Activated effector memory CD4-positive, alpha-beta T cell treated with anti-CD3 and anti-CD28 coated beads, Interleukin-2, amount 50 U/mL, for 16 hours (primary cell): ENCODE measurements around the gene SAMD3.
A peak's percentile ranks its signal among the peaks of the same experiment; 100 is the strongest.
"Not testable (repeated sequence)": the region's sequence is repeated elsewhere in the genome, so short reads cannot be mapped to it uniquely, and the experiment has no call there.

ENCODE experiments used
- DNase-seq: peaks from one replicate; pipeline ENCODE4 v3.0.0-alpha.2; 2020

SAMD3 gene

DNA sequence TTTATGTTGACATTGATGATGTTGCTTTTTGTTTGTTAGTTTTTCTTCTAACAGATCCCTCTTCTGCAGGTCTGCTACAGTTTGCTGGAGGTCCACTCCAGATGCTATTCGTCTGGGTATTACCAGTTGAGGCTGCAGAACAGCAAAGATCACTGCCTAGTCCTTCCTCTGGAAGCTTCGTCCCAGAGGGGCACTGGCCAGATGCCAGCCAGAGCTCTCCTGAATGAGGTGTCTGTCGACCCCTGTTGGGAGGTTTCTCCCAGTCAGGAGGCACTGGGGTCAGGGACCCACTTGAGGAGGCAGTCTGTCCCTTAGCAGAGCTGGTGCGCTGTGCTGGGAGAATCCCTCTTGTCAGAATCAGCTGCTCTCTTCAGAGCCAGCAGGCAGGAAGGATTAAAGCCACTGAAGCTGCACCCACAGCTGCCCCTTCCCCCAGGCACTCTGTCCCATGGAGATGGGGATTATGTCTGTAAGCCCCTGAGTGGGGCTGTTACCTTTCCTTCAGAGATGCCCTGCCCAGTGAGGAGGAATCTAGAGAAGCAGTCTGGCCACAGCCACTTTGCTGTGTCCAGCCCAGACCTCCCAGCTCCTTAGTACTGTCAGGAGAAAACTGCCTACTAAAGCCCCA is 49.3 kb downstream of the SAMD3 start:
- not testable (repeated sequence) for DNase-seq

- not testable (repeated sequence) for DNase-seq
These were observed 52.6 kb downstream of the SAMD3 start for GRCh38 chr6:130170160-130170559.

DNA sequence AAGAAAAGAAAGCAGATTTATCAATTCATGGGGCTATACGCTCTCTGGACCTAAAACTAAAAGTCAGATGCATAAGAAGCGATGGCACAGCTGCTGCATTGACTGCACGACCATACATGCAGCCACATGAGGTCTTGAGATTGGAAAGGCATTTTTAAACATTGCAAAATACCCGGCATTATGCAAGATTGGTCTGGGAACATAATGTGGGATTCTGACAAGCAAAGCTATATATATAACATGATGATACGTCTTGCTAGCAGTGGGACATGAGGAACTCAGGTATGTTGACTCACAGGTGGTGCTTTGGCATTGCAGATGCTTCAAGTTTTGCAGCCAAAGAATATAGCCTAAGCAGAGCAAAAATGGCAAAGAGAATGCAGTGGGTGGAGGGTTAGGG is 55.1 kb downstream of the SAMD3 start:
- no peak for DNase-seq

DNA sequence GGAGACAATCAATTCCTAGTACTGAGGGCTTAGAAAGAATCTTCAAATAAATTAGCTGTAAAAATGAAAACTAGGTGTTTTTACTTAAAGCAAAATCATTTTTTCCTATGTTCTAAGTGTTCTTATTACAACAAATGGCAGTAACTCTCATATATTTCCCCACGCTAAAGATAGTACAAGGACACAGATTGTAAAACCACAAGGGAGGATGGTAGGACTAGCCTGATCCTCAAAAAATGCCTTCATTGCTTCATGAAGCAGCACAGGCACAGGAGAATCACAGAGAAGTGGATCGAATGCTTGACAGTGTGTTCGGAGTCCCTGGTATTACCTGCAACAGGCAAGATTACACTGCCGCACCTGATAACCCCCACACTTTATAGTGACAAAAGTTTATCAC is 58.5 kb downstream of the SAMD3 start:
- no peak for DNase-seq

DNA sequence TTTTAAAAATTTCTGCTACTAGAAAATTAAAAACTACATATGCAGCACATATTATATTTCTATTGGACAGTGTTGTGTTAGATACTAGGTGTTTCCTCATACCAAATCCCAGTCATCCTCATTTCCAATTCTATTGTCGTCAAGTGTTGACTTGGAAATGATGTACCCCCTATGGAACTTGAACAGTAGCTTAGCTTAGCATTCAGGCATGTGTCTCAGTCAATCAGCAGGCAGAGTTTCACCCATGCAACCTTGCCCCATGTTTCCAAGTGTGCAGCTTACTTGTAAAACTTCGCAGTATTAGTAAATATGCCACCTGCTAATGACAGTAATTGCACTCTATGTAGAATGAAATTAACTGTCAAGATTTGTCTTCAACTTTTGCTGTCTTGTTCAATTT is 59.5 kb downstream of the SAMD3 start:
- no peak for DNase-seq

DNA sequence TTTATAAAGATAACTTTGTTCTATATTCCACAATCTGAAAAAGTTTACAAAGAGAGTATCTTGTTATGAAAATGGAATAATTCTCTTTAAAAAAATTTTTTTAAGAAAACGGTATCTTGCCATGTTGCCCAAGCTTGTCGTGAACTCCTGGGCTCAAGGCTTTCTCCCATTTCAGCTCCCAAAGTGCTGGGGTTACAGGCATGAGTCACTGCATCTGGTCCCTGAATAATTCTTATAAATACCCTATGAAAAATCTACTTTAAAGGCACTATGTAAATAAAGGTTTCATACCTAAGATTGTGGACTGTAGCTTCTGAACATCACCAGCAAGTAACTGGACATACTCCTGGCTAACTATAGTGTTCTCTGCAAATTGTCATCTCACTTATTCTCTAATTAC is 60.3 kb downstream of the SAMD3 start:
- no peak for DNase-seq

GRCh38 chr6:130161683-130162404 is 60.9 kb downstream of the SAMD3 start:
- no peak for DNase-seq

DNA sequence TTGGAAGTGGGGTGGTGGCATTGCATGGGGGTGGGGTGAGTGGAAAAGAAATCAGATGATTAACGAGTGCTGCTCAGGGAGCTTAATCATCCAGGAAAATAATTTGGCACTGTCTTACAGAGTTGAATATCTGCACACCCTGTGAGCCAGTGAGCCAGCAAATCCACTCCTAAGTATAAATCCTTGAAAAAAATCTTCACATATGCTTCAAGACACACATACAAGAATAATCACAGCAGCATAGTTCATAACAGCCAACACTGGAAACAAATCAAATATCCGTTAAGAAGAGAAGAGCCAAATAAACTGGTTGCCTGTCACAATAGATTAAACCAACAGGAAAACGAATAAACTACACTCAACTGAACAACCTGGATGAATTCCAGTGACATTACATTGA is 62.8 kb downstream of the SAMD3 start:
- DNase-seq: no peak

DNA sequence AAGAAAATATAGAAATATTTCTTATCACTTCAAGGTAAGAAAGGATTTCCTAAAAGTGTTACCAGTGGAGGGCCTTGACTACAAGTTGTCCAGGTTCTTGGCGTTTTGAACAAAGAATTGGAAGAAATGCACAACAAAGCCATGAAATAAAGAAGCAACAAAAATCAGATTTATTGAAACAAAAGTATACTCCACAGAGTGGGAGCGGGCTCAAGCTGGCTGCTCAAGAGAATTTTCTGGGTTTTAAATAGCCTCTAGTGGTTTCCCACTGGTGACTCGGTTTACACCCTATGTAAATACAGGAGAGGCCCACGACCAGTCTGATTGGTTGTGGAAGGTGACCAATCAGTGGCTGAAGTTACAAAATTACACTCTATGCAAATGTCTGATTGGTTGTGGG is 64.2 kb downstream of the SAMD3 start:
- no peak for DNase-seq

DNA sequence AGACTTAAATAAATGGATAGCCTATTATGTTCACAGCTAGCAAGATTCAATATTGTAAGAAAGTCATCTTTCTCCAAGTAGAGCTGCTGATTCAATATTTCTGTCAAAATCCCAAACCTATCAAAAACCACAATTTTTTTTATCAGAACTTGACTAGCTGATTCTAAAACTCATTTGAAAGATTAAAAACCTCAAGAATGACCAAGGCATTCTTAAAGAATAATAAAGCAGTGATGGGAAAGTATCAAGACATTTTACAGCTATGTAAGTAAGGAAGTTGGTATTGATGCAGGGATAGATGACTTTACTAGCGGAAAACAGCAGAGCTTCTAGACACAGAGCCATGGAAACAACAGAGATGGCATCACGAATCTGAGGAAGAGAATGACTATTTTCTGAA is 64.7 kb downstream of the SAMD3 start:
- no peak for DNase-seq

DNA sequence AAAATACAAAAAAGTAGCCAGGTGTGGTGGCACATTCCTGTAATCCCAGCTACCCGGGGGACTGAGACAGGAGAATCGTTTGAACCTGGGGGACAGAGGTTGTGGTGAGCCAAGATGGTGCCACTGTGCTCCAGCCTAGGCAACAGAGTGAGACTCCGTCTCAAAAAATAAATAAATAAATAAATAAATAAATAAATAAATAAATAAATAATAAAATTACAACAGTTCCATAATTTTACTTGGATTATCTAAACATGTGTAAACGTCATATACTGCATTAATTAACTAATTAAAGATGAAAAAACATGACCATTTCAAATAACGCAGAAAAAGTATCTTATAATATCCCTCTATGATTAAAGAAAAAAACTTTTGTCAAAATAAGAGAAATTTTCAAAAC is 65.8 kb downstream of the SAMD3 start:
- no peak for DNase-seq

- DNase-seq: no peak
These were observed 69.7 kb downstream of the SAMD3 start for GRCh38 chr6:130152908-130153510.

- DNase-seq: no peak
These were observed 71.8 kb downstream of the SAMD3 start for GRCh38 chr6:130150906-130151305.

- not testable (repeated sequence) for DNase-seq
These were observed 73.7 kb downstream of the SAMD3 start for GRCh38 chr6:130149016-130149415.

GRCh38 chr6:130148181-130148580 is 74.6 kb downstream of the SAMD3 start:
- DNase-seq: no peak

DNA sequence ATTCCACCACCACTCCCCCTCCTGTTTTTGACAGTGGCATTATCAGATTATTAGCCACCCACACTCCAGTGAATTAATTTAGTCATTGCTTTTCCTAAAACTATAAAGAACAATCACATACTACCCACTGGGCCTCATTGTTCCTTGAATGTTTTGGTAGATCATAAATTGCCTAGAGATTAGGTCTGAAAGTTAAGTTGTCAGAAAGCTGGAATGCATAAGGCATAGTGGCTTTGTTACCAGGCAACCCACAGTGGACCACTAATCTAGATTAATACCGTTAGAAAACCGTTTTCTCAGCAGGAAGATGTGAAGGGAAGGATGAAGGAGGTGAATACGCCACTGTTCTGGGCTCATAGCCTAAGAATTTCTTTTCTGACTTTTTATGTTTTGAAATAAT is 75.6 kb downstream of the SAMD3 start:
- no peak for DNase-seq

- no peak for DNase-seq
These were observed 79.0 kb downstream of the SAMD3 start for GRCh38 chr6:130143709-130144108.

DNA sequence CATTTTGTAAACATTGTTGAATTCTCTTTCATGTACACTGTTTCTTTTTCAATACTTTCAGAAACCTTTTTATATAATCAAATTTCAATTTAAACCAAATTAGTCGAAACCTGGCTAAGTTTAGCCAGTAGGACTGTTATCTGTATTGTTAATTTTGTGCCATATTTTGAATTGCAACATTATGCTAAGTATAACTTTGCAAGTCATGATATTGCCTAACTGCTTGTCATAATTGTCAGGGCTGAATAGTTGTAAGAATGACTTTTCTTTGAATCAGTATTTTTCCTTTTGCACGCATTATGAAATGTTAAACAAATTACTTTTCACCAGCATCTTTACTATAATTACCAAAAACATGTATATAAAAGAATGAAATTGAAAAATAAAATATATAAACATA is 82.7 kb downstream of the SAMD3 start:
- no peak for DNase-seq

GRCh38 chr6:130138909-130139242 is 83.9 kb downstream of the SAMD3 start:
- no peak for DNase-seq

DNA sequence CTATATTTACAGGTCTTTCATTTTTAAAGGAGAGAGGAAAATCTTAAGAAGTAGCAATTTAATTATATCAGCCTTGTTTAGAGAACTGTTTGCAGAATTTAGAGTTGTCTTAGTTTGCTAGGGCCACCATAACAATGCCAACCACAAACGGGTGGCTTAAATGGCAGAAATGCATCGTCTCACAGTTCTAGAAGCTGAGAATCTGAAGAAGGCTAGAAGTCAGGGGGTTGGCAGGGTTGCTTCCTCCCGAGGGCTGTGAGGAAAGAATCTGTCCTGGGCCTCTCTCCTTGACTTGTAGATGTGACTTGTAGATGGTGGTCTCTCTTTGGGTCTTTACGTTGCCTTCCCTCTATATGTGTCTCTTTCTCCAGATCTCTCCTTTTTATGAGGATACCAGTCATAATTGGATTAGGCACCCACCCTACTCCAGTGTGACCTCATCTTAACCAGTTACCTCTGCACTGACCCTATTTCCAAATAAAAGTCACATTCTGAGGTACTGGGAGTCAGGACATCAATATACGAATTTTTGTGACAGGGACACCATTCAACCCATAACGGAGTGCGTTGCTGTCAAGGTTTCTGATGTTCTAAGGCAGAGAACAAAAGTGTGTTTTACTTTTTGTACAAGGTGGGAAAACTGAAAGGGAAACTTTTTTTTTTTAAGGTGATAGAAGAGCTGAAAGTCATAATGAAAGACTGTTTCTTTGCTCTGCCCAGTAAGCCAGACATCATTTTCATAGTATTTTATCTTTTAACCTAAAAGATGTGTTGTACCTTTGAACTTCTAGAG is 84.4 kb downstream of the SAMD3 start:
- no peak for DNase-seq

- no peak for DNase-seq
These were observed 86.0 kb downstream of the SAMD3 start for GRCh38 chr6:130136798-130137197.

DNA sequence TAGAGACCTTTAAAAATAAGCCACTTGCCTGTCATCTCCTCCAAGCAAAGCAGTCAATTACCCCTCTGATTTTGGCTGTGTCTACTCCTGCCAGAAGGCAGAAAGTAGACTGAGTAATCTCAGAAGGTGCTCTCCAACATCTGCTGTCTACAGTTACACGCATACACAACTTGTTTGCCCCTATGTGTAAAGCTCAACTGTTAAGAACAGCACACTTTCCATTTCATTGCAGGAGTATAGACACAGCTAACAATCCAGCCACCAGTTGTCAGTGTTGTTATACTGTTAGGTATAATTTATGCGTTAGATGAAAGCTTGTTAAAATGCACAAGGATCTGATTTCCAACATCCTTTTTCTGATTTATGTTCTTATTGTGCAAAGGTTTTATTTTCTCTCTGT is 88.2 kb downstream of the SAMD3 start:
- no peak for DNase-seq

GRCh38 chr6:130132286-130132701 is 90.5 kb downstream of the SAMD3 start:
- DNase-seq: peak; percentile 71

- DNase-seq: no peak
These were observed 92.9 kb downstream of the SAMD3 start for GRCh38 chr6:130129762-130130246.
